SJSA1 (cell line): Measurements from ENCODE around the gene FOXD2. TPM values are rescaled to one million over a fixed set of nuclear protein-coding genes. Genes with fewer than 3 reads are reported as not detected.

Source experiments
- DNase-seq, 2 experiments: peaks; one replicate each; pipeline ENCODE4 v3.0.0-alpha.2; 2015 to 2020; ENCODE audit warnings: low spot score in 2 of 2, low read depth in 1 of 2
- H3K27ac ChIP-seq: fragments of 250-450 bp; sonication (Bioruptor Pico); 2 replicates; pipeline ENCODE4 v1.5.1; 2020; ENCODE audit warnings: mild to moderate bottlenecking, moderate library complexity
- H3K27me3 ChIP-seq: fragments of 250-450 bp; sonication (Bioruptor Pico); replicated peaks from 2 replicates; pipeline ENCODE4 v1.5.1; 2020; ENCODE audit warnings: mild to moderate bottlenecking, moderate library complexity
- H3K36me3 ChIP-seq: fragments of 250-450 bp; sonication (Bioruptor Pico); 2 replicates; pipeline ENCODE4 v1.5.1; 2020; ENCODE audit warnings: mild to moderate bottlenecking
- H3K4me1 ChIP-seq: fragments of 250-450 bp; sonication (Bioruptor Pico); replicated peaks from 2 replicates; pipeline ENCODE4 v1.6.1; 2021; ENCODE audit warnings: mild to moderate bottlenecking
- H3K4me3 ChIP-seq: fragments of 250-450 bp; sonication (Bioruptor Pico); 2 replicates; pipeline ENCODE4 v1.5.1; 2020; ENCODE audit warnings: mild to moderate bottlenecking
- H3K9me3 ChIP-seq: fragments of 250-450 bp; sonication (Bioruptor Pico); replicated peaks from 2 replicates; pipeline ENCODE4 v1.5.1; 2020; ENCODE audit warnings: mild to moderate bottlenecking
- total RNA-seq: library from RNA; depleted of rRNA; stranded (reverse); fragments of >200 nt; shearing (Covaris generic); gene quantifications from 2 replicates; pipeline ENCODE4 v1.2.3, GENCODE V29; 2014

Gene FOXD2
- total RNA-seq, 1 experiment from 2014 or later, result 12.9 TPM

- no peak for DNase-seq
- peaks cover 61% of the 10 kb centered on the region for H3K4me1 ChIP-seq
- H3K9me3 ChIP-seq, result no peaks in the 10 kb centered on the region
- H3K4me3 ChIP-seq, result no peak overlapping the region
- no peaks in the 10 kb centered on the region for H3K27me3 ChIP-seq
- peak overlapping the region; percentile 59; the same call in 1 of the 2 replicates for H3K27ac ChIP-seq
- H3K36me3 ChIP-seq, result peaks cover 54% of the 10 kb centered on the region
These were observed 30.4 kb upstream of the FOXD2 start for GRCh38 chr1:47407481-47407880.

DNA sequence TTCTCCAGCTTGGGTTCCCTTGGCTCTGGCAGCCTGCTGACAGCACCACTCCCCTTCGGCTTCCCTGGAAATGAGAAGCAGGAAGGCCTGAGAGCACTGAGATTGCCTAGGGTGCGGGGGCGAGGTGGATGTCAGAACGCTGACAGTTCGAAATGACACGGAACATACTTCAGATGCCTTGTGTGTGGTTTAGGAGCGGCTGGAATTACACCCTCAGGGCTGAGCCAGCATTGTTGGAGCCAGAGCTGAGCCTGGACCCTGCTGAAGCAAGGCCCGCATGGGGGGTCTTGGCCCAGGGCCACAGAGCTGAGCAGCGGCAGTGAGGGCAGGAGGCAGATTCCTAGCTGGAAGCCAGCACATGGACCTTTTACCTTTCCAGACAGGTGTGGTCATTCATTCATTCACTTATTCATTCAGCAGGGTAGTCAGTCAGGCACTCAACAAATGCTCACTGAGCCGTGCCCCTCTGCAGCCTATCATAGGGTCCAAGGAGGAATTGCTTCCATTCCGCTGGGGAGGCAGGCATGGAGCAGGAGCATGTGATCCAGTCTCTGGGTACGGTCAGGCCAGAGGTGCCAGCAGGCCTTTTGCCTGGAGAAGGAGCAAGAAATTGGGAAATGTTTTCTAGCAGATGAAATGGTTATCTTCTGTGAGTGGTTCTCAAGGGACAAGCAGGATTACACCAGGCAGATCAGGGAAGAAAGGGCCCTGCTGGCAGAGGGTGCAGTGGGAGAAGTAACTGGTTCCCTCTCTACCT lies 28.4 kb upstream of the FOXD2 start:
- DNase-seq, result peak; percentile 93 to 98
- Histone ChIP-seq H3K4me3 (no peak overlapping the region), H3K9me3 (no peaks in the 10 kb centered on the region), H3K27ac (peak overlapping the region; percentile 59), H3K36me3 (peaks cover 51% of the 10 kb centered on the region), H3K4me1 (peaks cover 65% of the 10 kb centered on the region), H3K27me3 (no peaks in the 10 kb centered on the region)

DNA sequence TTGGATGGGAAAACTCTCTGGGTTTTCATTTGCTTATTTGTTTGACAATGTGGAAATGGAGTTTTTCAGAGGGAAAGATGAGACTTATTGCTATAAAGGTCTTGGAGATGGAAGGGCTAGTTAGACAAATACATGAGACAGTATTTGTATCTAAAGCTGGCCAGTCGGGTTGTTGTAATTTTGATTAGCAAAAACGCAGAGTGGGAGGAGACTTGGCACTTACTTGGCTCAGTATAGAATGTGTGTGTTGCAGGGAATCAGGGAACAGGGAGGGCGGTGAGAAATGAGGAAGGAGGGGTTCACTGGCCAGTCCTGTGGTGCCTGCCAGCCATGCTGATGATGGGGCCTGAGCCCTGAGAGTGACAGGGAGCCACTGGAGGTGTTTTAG lies 27.8 kb upstream of the FOXD2 start:
- Histone ChIP-seq H3K36me3 (peaks cover 51% of the 10 kb centered on the region), H3K27me3 (no peaks in the 10 kb centered on the region), H3K4me1 (peaks cover 65% of the 10 kb centered on the region), H3K27ac (peak overlapping the region; percentile 37), H3K4me3 (no peak overlapping the region), H3K9me3 (no peaks in the 10 kb centered on the region)
- DNase-seq, result no peak

- peak overlapping the region; percentile 37 for H3K27ac ChIP-seq
- peaks cover 64% of the 10 kb centered on the region for H3K4me1 ChIP-seq
- peaks cover 47% of the 10 kb centered on the region for H3K36me3 ChIP-seq
These were observed 26.4 kb upstream of the FOXD2 start for GRCh38 chr1:47411436-47411835.

GRCh38 chr1:47412437-47412836 lies 25.4 kb upstream of the FOXD2 start:
- DNase-seq, result no peak
- peaks cover 45% of the 10 kb centered on the region for H3K36me3 ChIP-seq

More at GRCh38 chr1:47411436-47411835, 26.4 kb upstream of the FOXD2 start:
- Histone ChIP-seq H3K9me3 (no peaks in the 10 kb centered on the region), H3K27me3 (no peaks in the 10 kb centered on the region), H3K4me3 (no peak overlapping the region)
- DNase-seq, result peak; percentile 73 to 75

DNA sequence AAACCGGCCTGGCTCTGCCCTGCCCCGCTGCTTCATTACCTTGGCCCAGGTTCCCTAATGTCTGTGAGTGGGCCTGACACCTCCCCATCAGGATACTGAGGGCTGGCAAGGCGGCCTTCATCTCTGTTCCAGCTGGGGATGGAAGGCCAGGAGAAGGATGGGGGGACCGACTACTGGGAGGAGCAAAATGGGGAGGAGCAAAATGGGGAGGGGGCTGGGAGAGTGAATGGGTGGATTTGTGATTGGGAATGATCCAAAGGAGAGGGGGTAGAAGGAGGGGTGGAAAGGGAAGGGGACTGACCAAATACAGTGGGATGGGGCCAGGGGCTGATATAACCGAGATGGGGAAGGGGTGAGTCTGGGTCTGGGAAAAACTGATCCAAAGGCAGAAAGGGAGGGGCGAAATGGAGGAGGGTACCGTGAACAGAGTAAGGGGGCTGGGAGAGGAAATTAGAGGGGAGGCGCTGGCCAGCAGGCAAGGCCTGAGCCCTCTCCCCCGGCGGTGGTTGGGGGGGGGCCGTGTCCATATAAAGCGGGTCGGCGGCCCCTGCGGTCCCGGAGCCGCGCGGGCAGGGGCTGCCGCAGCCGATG lies 22.0 kb upstream of the FOXD2 start, which contains the start of gene FOXE3:
Gene FOXE3, plus strand, starts transcription at position 558 of the 591 bp plus-strand sequence. Its CDS starts 31 bp downstream, at position 589.
- no peak within 1 kb of the TSS for H3K4me3 ChIP-seq
- H3K36me3 ChIP-seq, result peaks cover 54% of the 10 kb centered on the region
- no peak within 1 kb of the TSS for H3K27ac ChIP-seq

More at GRCh38 chr1:47412437-47412836, 25.4 kb upstream of the FOXD2 start:
- peak overlapping the region; percentile 37; the same call in 1 of the 2 replicates for H3K27ac ChIP-seq
- no peaks in the 10 kb centered on the region for H3K27me3 ChIP-seq
- H3K4me3 ChIP-seq, result no peak overlapping the region
- H3K4me1 ChIP-seq, result peaks cover 54% of the 10 kb centered on the region
- no peaks in the 10 kb centered on the region for H3K9me3 ChIP-seq

DNA sequence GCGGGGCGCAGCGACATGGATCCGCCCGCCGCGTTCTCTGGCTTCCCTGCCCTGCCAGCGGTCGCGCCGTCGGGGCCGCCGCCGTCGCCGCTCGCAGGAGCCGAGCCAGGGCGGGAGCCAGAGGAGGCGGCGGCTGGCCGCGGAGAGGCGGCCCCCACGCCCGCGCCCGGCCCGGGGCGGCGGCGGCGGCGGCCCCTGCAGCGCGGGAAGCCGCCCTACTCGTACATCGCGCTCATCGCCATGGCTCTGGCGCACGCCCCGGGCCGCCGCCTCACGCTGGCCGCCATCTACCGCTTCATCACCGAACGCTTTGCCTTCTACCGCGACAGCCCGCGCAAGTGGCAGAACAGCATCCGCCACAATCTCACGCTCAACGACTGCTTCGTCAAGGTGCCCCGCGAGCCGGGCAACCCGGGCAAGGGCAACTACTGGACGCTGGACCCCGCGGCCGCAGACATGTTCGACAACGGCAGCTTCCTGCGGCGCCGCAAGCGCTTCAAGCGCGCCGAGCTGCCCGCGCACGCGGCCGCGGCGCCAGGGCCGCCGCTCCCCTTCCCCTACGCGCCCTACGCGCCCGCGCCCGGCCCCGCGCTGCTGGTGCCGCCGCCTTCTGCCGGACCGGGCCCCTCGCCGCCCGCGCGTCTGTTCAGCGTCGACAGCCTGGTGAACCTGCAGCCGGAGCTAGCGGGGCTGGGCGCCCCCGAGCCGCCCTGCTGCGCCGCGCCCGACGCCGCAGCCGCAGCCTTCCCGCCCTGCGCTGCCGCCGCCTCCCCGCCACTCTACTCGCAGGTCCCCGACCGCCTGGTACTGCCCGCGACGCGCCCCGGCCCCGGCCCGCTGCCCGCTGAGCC lies 21.3 kb upstream of the FOXD2 start:
- Histone ChIP-seq H3K4me1 (peaks cover 23% of the 10 kb centered on the region), H3K27me3 (no peaks in the 10 kb centered on the region), H3K27ac (no peak overlapping the region), H3K9me3 (no peaks in the 10 kb centered on the region), H3K36me3 (peaks cover 50% of the 10 kb centered on the region), H3K4me3 (no peak overlapping the region)
- DNase-seq, result no peak

More for the DNA sequence above, 22.0 kb upstream of the FOXD2 start, which contains the start of gene FOXE3:
- Histone ChIP-seq H3K27me3 (no peaks in the 10 kb centered on the region), H3K4me1 (peaks cover 30% of the 10 kb centered on the region), H3K9me3 (no peaks in the 10 kb centered on the region)
- DNase-seq, result no peak

GRCh38 chr1:47417170-47418044 lies 20.4 kb upstream of the FOXD2 start:
- Histone ChIP-seq H3K36me3 (peaks cover 49% of the 10 kb centered on the region), H3K9me3 (no peaks in the 10 kb centered on the region), H3K27ac (no peak overlapping the region), H3K4me1 (peaks cover 14% of the 10 kb centered on the region), H3K4me3 (no peak overlapping the region), H3K27me3 (no peaks in the 10 kb centered on the region)
- DNase-seq, result no peak

GRCh38 chr1:47418122-47418521 lies 19.7 kb upstream of the FOXD2 start:
- Histone ChIP-seq H3K9me3 (no peaks in the 10 kb centered on the region), H3K27ac (no peak overlapping the region), H3K4me3 (no peak overlapping the region), H3K27me3 (no peaks in the 10 kb centered on the region), H3K36me3 (peaks cover 45% of the 10 kb centered on the region), H3K4me1 (peaks cover 9% of the 10 kb centered on the region)
- DNase-seq, result no peak

DNA sequence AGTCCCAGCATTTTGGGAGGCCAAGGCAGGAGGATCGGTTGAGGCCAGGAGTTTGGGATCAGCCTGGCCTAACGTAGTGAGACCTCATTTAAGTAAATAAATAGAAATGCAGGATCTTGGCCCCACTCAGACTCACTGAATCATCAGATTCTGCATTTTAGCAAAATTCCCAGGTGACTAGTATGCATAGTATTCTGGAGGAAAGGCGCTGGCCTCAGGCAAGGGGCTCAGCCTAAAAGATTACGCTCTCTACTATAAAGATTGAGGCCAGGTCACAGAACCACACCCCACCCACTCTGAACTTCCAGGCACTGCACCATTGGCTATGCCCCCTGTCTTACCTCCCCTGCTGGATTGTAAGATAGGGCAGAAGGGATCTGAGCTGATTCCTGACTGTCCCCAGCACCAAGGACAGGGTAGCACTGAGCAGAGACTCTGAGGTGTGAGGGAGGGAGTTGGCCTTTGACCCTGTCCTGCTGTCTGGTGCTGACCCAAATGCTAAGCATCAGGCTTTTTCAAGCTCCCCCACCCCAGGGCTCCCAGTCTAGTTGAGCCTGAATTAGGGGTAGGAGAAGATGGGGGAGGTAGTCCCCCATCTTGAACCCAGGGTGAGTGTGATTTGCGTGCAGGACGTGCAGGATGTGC lies 19.0 kb upstream of the FOXD2 start:
- no peaks in the 10 kb centered on the region for H3K9me3 ChIP-seq
- H3K27me3 ChIP-seq, result no peaks in the 10 kb centered on the region
- peaks cover 42% of the 10 kb centered on the region for H3K36me3 ChIP-seq
- H3K27ac ChIP-seq, result no peak overlapping the region
- no peak overlapping the region for H3K4me3 ChIP-seq
- no peak for DNase-seq
- peaks cover 9% of the 10 kb centered on the region for H3K4me1 ChIP-seq

GRCh38 chr1:47420547-47420946 lies 17.3 kb upstream of the FOXD2 start:
- Histone ChIP-seq H3K36me3 (peaks cover 47% of the 10 kb centered on the region), H3K4me1 (peaks cover 16% of the 10 kb centered on the region), H3K27me3 (no peaks in the 10 kb centered on the region), H3K9me3 (no peaks in the 10 kb centered on the region), H3K27ac (no peak overlapping the region), H3K4me3 (no peak overlapping the region)
- DNase-seq, result no peak

- H3K4me3 ChIP-seq, result no peak overlapping the region
- H3K27me3 ChIP-seq, result no peaks in the 10 kb centered on the region
- no peak overlapping the region for H3K27ac ChIP-seq
- H3K36me3 ChIP-seq, result peaks cover 68% of the 10 kb centered on the region
- H3K4me1 ChIP-seq, result peaks cover 27% of the 10 kb centered on the region
- no peaks in the 10 kb centered on the region for H3K9me3 ChIP-seq
- no peak for DNase-seq
These were observed 14.0 kb upstream of the FOXD2 start for GRCh38 chr1:47423872-47424271.
